D721Med (cell line): ENCODE data around the gene GUCY1A1.

ENCODE experiments used
- DNase-seq: peaks from one replicate; pipeline ENCODE4 v3.0.0; 2011; ENCODE audit warnings: low spot score; ENCODE audit not compliant: insufficient read length
- FAIRE-seq: peaks from 2 replicates; lab custom pipeline; 2011; peaks lifted over from hg19 to GRCh38; lab: Jason Lieb, UNC
- TF ChIP-seq, protein P1 (sequence below): IDR thresholded peaks from 2 replicates; pipeline ENCODE4 v1.5.1; 2012; ENCODE audit warnings: mild to moderate bottlenecking, control low read depth; ENCODE audit not compliant: insufficient read depth; ENCODE audit errors: missing control alignments

Gene GUCY1A1

DNA sequence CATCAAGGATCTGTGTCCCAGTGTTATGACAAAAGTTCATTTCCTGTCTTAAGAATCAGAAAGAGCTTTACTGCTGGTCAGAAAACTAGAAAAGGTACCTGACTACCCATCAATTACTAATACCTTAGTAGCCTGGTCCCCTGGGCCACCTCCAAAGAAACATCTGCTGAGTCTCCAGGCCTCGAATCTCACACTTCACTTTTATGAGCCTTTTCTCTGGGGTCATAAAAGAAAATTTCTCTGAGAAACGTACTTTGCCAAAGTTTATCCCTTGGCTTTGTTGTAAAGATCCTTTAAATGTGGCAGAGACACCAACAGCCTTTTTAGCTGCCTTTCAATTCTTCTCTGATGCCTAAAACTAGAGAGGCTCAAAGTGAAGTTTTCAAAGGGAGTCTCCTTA, 17.8 kb downstream of the GUCY1A1 start:
- DNase-seq (no peak), FAIRE-seq (no peak)
- TF ChIP-seq, protein P1, sequence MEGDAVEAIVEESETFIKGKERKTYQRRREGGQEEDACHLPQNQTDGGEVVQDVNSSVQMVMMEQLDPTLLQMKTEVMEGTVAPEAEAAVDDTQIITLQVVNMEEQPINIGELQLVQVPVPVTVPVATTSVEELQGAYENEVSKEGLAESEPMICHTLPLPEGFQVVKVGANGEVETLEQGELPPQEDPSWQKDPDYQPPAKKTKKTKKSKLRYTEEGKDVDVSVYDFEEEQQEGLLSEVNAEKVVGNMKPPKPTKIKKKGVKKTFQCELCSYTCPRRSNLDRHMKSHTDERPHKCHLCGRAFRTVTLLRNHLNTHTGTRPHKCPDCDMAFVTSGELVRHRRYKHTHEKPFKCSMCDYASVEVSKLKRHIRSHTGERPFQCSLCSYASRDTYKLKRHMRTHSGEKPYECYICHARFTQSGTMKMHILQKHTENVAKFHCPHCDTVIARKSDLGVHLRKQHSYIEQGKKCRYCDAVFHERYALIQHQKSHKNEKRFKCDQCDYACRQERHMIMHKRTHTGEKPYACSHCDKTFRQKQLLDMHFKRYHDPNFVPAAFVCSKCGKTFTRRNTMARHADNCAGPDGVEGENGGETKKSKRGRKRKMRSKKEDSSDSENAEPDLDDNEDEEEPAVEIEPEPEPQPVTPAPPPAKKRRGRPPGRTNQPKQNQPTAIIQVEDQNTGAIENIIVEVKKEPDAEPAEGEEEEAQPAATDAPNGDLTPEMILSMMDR: no peak

DNA sequence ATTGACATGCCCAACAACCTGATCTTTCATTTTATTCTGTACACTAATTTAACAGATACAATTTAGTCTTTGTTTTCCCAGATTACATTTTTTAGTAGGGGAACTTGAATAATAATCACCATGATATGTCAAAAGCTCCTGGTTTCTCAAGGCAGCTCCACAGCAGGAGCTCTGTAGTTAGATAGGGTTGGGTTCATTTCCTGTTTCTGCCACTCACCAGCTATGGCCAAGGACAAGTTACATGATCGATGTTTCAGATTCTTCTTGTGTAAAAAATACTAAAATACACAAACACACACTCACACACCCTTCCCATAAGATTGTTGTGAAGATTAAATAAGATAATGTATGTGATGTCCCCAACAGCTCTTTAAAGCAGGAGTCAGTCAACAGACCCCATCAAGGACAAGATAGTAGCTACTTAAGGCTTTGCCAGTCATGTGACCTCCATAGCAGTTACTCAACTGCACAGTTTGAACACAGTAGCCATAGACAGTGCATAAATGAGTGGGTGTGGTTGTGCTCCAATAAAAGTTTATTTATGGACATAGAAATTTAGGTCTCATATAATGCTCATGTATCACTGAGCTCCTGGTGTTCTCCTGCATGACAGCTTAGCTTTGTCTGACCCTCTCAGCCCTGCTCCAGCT, 18.4 kb downstream of the GUCY1A1 start:
- DNase-seq: no peak
- TF ChIP-seq, protein P1: no peak
- FAIRE-seq: no peak

DNA sequence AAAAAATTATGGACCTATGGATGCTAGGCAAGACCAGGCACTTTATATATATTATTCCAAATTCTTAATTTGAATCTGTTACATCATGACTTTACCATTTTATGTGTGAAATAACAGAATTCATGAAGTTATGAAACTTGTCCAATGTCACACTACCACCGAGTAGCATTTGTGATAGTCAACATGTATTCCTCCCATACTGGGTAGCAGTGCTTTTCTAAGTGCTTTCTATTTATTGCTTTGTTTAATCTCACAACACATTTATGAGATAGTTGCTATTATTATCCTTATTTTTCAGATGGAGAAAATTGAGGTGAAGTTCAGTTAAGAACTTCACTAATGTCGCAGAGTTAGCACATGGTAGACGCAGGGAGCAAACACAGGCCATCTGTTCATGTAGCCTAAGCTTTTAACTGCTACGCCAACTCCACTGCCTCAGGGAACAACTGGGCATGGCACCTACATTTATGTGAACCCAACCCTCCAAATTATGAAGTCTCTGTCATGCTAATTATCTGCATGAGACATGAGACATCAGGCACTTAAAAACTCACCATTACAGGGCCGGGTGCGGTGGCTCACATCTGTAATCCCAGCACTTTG, 20.8 kb downstream of the GUCY1A1 start:
- TF ChIP-seq, protein P1: no peak
- no peak for FAIRE-seq
- DNase-seq: no peak

DNA sequence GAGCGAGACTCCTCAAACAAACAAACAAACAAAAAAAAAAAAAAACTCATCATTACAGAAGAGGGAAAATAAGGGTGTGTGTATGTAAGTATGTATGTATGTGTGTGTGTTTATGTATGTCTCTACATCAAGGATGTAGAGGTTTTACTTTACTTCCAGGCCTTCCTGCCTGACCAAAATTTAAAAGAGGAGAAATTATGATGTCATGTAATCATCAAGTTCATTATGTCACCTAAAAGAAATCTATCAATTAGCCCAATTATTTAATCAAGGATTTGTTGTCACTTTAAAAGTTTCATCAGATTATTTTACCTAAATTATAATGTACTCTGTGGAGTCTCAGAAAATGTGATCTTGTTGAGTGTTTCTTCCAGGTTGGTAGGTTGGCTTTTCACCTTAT, 21.6 kb downstream of the GUCY1A1 start:
- no peak for FAIRE-seq

DNA sequence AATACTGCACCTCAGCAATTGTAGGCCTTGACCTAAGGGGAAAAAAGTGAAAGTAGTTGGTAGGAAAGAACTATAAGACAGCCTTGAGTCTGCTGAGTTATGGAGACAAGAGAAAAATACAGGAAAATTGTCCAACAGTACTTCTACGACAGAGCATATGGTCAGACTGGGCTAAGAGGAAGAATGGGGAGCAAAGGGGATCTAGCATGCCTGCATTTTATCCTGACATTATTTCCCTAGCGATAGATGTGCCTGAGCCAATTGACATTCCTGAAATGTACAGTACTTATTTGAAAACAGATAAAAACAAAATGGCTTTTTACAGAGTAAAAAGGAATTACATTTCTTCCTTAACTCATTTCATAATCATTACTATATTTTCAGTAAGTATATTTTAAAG, 22.2 kb downstream of the GUCY1A1 start:
- FAIRE-seq: no peak
- TF ChIP-seq, protein P1: no peak

More for the DNA sequence above, 21.6 kb downstream of the GUCY1A1 start:
- TF ChIP-seq, protein P1: no peak
- no peak for DNase-seq

DNA sequence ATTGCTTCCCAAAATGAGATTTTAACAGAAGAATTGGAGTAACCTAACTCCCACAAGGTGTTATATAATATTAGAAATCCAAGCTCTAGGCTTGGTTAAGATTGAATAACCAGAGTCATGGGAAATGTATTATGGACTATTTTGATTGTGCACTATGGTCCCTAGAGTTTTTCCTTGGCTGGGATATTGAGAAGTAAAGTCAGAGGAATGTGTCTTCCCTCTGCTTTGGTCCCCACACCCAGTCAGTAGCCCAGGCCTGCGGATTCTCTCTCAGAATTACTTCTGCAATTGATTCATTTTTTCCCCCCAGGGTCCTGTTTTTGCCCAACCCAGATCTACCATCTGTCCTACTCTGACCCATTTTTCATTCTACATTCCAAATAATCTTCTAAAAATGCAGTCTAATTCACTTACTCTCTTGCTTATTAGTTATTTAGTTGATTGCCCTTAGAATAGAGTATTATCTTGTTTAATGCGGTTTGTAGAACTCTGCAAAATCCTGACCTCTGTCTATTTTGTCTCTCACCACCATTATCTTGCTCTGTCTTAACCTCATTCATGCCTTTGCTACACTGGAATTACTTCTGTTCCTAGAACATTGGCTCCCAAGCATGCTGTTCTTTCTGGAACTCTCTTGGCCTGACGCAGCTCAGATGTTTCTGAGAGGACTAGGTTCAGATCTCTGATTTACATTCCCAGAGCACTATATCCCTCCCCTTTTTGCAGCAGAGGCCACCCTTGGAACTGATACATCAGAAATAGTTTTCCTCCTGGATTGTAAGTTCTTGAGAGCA, 23.6 kb downstream of the GUCY1A1 start:
- FAIRE-seq (no peak), DNase-seq (no peak)
- TF ChIP-seq, protein P1: no peak

More for the DNA sequence above, 22.2 kb downstream of the GUCY1A1 start:
- DNase-seq: no peak

DNA sequence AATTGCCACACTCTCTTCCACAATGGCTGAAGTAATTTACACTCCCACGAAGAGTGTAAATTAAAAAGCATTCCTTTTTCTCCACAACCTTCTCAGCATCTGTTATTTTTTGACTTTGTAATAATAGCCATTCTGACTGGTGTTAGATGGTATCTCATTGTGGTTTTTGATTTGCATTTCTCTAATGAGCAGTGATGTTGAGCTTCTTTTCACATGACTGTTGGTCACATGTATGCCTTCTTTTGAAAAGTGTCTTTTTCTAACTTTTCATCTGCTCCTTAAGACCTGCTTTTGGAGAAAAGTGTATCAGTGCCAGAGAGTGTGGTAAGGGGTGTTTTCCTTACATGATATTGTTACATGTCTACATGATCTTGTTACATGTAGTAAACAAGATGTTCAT, 25.7 kb downstream of the GUCY1A1 start:
- DNase-seq: no peak
- TF ChIP-seq, protein P1: no peak
- FAIRE-seq: no peak
